Measurements from ENCODE around the gene CASP8AP2.
"Not testable (repeated sequence)": the region's sequence is repeated elsewhere in the genome, so short reads cannot be mapped to it uniquely, and the experiment has no call there.

The CASP8AP2 gene

GRCh38 chr6:89894169-89894568, 64.5 kb downstream of the CASP8AP2 start, which contains the start of gene GJA10:
GJA10 (plus strand) TSS chr6:89894469; CDS start chr6:89894469, 0 bp downstream.
- H3K79me2 ChIP-seq (ENCODE audit: low read length): no peaks in the 10 kb centered on the region
- no peaks in the 10 kb centered on the region for H3K4me1 ChIP-seq (ENCODE audit: low read length)
- no peak within 1 kb of the TSS for H3K27ac ChIP-seq (ENCODE audit: low read length)
- no peak within 1 kb of the TSS for H3K9ac ChIP-seq (ENCODE audit: low read length)
- H3K4me2 ChIP-seq (ENCODE audit: low read depth, low read length): no peak within 1 kb of the TSS
- no peak within 1 kb of the TSS for H2AFZ ChIP-seq (ENCODE audit: low read length)
- no peak for DNase-seq
- H3K9me3 ChIP-seq (replicated peaks; ENCODE audit: insufficient read depth, low read length): no peaks in the 10 kb centered on the region
- H3K27me3 ChIP-seq (replicated peaks; ENCODE audit: insufficient read depth, low read length): no peaks in the 10 kb centered on the region
- H3K9me2 ChIP-seq (replicated peaks; ENCODE audit: insufficient read depth, low read length): no peaks in the 10 kb centered on the region
- H3F3A ChIP-seq (ENCODE audit: insufficient read depth, low read length): no peaks in the 10 kb centered on the region
- no peak for TF ChIP-seq EZH2 (optimal IDR thresholded peaks at IDR 0.05; ENCODE audit: low read depth, low read length)
- H3K4me3 ChIP-seq (ENCODE audit: low read length): no peak within 1 kb of the TSS
- no peaks in the 10 kb centered on the region for H4K20me1 ChIP-seq (ENCODE audit: insufficient read depth, low read length)
- H3K36me3 ChIP-seq (replicated peaks; ENCODE audit: insufficient read depth, low read length): no peaks in the 10 kb centered on the region

GRCh38 chr6:89895276-89895874, 65.7 kb downstream of the CASP8AP2 start:
- no peak overlapping the region for H3K27ac ChIP-seq (ENCODE audit: low read length)
- H3K79me2 ChIP-seq (ENCODE audit: low read length): no peaks in the 10 kb centered on the region
- DNase-seq: no peak
- H3K9ac ChIP-seq (ENCODE audit: low read length): no peak overlapping the region
- H3K4me2 ChIP-seq (ENCODE audit: low read depth, low read length): no peak overlapping the region
- H3K36me3 ChIP-seq (replicated peaks; ENCODE audit: insufficient read depth, low read length): no peaks in the 10 kb centered on the region
- H4K20me1 ChIP-seq (ENCODE audit: insufficient read depth, low read length): no peaks in the 10 kb centered on the region
- no peaks in the 10 kb centered on the region for H3F3A ChIP-seq (ENCODE audit: insufficient read depth, low read length)
- no peaks in the 10 kb centered on the region for H3K9me3 ChIP-seq (replicated peaks; ENCODE audit: insufficient read depth, low read length)
- H3K27me3 ChIP-seq (replicated peaks; ENCODE audit: insufficient read depth, low read length): no peaks in the 10 kb centered on the region
- no peak overlapping the region for H3K4me3 ChIP-seq (ENCODE audit: low read length)
- no peaks in the 10 kb centered on the region for H3K9me2 ChIP-seq (replicated peaks; ENCODE audit: insufficient read depth, low read length)
- H2AFZ ChIP-seq (ENCODE audit: low read length): no peak overlapping the region
- no peak for TF ChIP-seq EZH2 (optimal IDR thresholded peaks at IDR 0.05; ENCODE audit: low read depth, low read length)
- TF ChIP-seq CTCF (IDR thresholded peaks at IDR 0.05; ENCODE audit: low read length): no peak
- TF ChIP-seq EZH2phosphoT487 (IDR thresholded peaks at IDR 0.05; ENCODE audit: low read length): no peak
- H3K4me1 ChIP-seq (ENCODE audit: low read length): no peaks in the 10 kb centered on the region

GRCh38 chr6:89910001-89910901, 80.6 kb downstream of the CASP8AP2 start:
- not testable (repeated sequence) for H3F3A ChIP-seq (ENCODE audit: insufficient read depth, low read length); H3K9ac ChIP-seq (ENCODE audit: low read length); DNase-seq; H3K36me3 ChIP-seq (replicated peaks; ENCODE audit: insufficient read depth, low read length); H3K9me2 ChIP-seq (replicated peaks; ENCODE audit: insufficient read depth, low read length); H3K79me2 ChIP-seq (ENCODE audit: low read length); H3K9me3 ChIP-seq (replicated peaks; ENCODE audit: insufficient read depth, low read length); H3K4me1 ChIP-seq (ENCODE audit: low read length); H3K27me3 ChIP-seq (replicated peaks; ENCODE audit: insufficient read depth, low read length); H3K4me3 ChIP-seq (ENCODE audit: low read length); H3K27ac ChIP-seq (ENCODE audit: low read length); H4K20me1 ChIP-seq (ENCODE audit: insufficient read depth, low read length); H2AFZ ChIP-seq (ENCODE audit: low read length); H3K4me2 ChIP-seq (ENCODE audit: low read depth, low read length)

DNA sequence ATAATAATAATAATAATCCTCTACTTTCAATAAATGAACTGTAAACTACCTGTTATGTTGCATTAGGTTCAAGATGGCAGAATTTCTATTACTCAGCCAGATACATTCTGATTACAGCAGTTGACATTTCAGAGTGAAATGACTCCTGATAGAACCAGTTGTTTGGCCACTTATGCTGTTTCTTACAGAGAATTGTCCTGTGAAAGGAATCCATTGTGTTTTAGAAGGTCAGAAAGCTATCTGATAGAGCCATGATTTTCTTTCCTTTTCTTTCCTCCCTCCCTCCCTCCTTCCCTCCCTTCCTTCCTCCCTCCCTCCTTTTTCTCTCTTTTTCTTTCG, 81.2 kb downstream of the CASP8AP2 start:
- H3K4me2 ChIP-seq (ENCODE audit: low read depth, low read length): no peak overlapping the region
- no peak overlapping the region for H3K27ac ChIP-seq (ENCODE audit: low read length)

More for the DNA sequence above, 81.2 kb downstream of the CASP8AP2 start:
- no peaks in the 10 kb centered on the region for H4K20me1 ChIP-seq (ENCODE audit: insufficient read depth, low read length)
- no peaks in the 10 kb centered on the region for H3F3A ChIP-seq (ENCODE audit: insufficient read depth, low read length)
- H3K9ac ChIP-seq (ENCODE audit: low read length): no peak overlapping the region
- no peak overlapping the region for H2AFZ ChIP-seq (ENCODE audit: low read length)
- H3K9me3 ChIP-seq (replicated peaks; ENCODE audit: insufficient read depth, low read length): no peaks in the 10 kb centered on the region
- DNase-seq: no peak
- TF ChIP-seq EZH2phosphoT487 (IDR thresholded peaks at IDR 0.05; ENCODE audit: low read length) (no peak), CTCF (IDR thresholded peaks at IDR 0.05; ENCODE audit: low read length) (no peak), EZH2 (optimal IDR thresholded peaks at IDR 0.05; ENCODE audit: low read depth, low read length) (no peak)
- H3K9me2 ChIP-seq (replicated peaks; ENCODE audit: insufficient read depth, low read length): no peaks in the 10 kb centered on the region
- H3K4me1 ChIP-seq (ENCODE audit: low read length): no peaks in the 10 kb centered on the region
- H3K79me2 ChIP-seq (ENCODE audit: low read length): no peaks in the 10 kb centered on the region
- no peak overlapping the region for H3K4me3 ChIP-seq (ENCODE audit: low read length)
- no peaks in the 10 kb centered on the region for H3K36me3 ChIP-seq (replicated peaks; ENCODE audit: insufficient read depth, low read length)
- H3K27me3 ChIP-seq (replicated peaks; ENCODE audit: insufficient read depth, low read length): no peaks in the 10 kb centered on the region
